ENCODE data around the gene PRKD2.
A peak's percentile ranks its signal among the peaks of the same experiment; 100 is the strongest.

The PRKD2 gene

DNA sequence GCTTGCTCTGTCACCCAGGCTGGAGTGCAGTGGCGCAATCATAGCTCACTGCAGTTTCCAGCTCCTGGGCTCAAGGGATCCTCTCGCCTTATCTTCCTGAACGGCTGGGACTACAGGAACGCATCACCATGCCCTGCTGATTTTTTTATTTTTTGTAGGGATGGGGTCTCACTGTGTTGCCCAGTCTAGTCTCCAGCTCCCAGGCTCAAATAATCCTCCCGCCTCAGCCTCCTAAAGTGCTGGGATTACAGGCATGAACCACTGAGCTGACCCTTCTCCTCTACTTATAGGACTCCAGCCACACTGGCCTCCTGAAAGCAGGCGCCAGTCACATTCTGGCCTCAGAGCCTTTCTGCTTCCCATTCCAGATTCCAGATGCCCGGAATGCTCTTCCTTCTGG, 66.5 kb downstream of the PRKD2 start:
- Histone ChIP-seq H3K4me3 (ENCODE audit: low read length) (no peak overlapping the region), H3K9ac (ENCODE audit: low read length) (no peak overlapping the region)

DNA sequence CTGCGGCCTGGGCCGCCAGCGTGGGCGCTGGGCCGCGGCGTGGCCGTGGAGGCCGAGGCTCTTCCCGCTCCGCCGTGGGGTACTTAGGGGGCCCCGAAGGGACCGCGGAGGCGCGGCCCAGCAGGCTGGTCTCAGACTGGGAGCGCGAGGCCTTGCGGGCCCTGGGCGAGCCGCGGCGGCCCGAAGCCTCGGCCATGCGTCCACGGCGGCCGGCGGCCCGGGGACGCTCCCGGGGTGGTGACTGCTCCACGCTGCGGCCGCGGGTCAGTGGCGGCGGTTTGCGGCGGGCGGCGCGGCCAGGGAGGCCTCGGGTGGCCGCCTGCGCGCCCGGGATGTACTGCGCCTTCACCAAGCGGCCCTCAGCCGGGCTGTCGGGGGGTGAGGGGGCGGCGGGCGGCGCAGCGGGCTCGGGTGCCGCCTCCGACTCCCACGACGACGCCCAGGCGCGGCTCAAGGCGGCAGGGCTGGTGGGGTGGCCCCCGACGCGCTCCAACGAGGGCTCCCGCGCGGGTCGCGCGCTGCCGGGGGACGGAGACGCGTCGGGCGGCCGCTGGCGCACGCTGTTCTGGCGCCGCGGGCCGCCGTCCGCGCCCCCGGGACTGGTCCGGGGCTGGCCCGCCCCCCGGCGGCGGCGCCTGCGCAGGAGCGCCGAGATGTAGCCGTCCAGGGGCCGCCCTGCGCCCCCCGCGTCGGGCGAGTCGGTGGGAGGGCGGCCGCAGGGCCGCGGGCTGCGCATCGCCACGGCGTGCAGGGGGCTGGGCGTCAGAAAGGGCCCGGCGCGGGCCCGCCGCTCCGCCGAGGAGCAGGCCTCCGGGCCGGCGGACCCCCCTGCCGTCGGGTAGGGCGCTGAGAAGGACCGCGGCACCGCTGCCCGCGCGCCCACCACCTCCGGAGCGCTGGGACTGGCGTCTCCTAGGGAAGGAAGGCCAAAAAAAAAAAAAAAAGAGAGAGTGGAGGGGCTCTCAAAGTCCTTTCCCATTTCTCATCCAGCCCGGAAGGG, 67.7 kb downstream of the PRKD2 start:
- Histone ChIP-seq H3K4me3 (ENCODE audit: low read length) (no peak overlapping the region), H3K27me3 (replicated peaks; ENCODE audit: control insufficient read depth, insufficient read depth, low read length) (no peaks in the 10 kb centered on the region), H3K36me3 (ENCODE audit: control insufficient read depth, insufficient read depth, low read length, severe bottlenecking) (no peaks in the 10 kb centered on the region), H3K9ac (ENCODE audit: low read length) (no peak overlapping the region), H3K9me3 (ENCODE audit: control insufficient read depth, low read length) (peaks cover 4% of the 10 kb centered on the region), H3K4me1 (ENCODE audit: control insufficient read depth, insufficient read depth, low read length) (no peaks in the 10 kb centered on the region)
- no peak for DNase-seq (ENCODE audit: low read depth)

More for the DNA sequence above, 66.5 kb downstream of the PRKD2 start:
- Histone ChIP-seq H3K4me1 (ENCODE audit: control insufficient read depth, insufficient read depth, low read length) (no peaks in the 10 kb centered on the region), H3K36me3 (ENCODE audit: control insufficient read depth, insufficient read depth, low read length, severe bottlenecking) (no peaks in the 10 kb centered on the region), H3K27me3 (replicated peaks; ENCODE audit: control insufficient read depth, insufficient read depth, low read length) (no peaks in the 10 kb centered on the region), H3K9me3 (ENCODE audit: control insufficient read depth, low read length) (peaks cover 4% of the 10 kb centered on the region)
- no peak for DNase-seq (ENCODE audit: low read depth)

DNA sequence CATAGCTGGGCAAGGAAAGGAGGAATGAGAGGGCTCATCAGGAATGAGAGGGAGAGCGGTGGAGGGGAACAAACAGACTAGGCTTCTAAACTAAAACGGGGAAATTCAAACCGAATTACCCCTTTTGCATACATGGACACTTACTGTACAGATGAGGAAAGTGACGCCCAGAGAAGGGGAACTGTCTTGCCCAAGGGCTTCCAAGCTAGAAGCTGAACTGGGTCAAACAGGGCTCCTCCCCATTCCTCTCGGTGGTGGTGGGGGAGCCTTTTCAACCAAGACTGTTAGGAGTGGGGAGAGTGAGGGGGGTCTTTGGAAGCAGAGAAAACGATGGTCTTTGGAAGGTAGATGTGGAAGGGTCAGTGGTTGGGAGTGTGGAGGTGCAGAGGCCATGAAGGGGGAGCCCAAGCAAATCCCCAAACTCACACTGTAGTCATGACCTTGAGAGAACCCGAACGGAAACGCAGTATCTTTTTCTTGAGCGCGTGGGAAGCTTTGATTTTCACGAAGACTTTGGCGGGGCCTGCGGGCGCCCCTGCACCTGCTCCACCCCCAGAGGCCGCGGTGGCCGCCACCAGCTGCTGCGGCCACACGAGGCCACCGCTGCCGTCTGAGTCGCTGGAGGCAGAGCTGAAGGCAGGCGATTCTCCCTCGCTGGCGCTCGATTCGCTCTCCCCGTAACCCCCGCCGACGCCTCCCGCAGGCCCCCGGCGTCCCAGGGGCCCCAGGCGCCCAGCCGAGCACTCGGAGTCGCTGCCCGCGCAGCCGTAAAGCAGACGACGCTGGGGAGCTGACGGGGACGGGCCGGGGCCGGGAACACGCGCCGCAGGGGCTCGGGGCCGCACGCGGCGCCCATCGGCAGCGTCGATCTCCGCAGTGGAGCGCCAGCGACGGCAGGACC, 68.6 kb downstream of the PRKD2 start:
- Histone ChIP-seq H3K4me1 (ENCODE audit: control insufficient read depth, insufficient read depth, low read length) (no peaks in the 10 kb centered on the region), H3K36me3 (ENCODE audit: control insufficient read depth, insufficient read depth, low read length, severe bottlenecking) (no peaks in the 10 kb centered on the region), H3K27me3 (replicated peaks; ENCODE audit: control insufficient read depth, insufficient read depth, low read length) (no peaks in the 10 kb centered on the region), H3K9ac (ENCODE audit: low read length) (no peak overlapping the region), H3K9me3 (ENCODE audit: control insufficient read depth, low read length) (peaks cover 4% of the 10 kb centered on the region), H3K4me3 (ENCODE audit: low read length) (no peak overlapping the region)
- no peak for DNase-seq (ENCODE audit: low read depth)

DNA sequence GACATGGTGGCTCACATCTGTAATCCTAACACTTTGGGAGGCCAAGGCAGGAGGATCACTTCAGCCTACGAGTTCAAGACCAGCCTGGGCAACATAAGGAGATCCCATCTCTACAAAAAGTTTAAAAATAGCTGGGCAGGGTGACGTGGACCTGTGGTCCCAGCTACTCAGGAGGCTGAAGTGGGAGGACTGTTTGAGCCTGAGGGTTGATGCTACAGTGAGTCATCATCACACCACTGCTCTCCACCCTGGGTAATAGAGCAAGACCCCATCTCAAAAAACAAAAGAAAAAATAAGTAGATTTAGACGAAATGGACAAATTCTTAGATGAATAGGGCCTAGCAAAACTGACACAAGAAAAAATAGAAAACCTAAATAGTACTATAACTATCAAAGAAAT, 70.5 kb downstream of the PRKD2 start:
- H3K27me3 ChIP-seq (replicated peaks; ENCODE audit: control insufficient read depth, insufficient read depth, low read length), result no peaks in the 10 kb centered on the region
- H3K36me3 ChIP-seq (ENCODE audit: control insufficient read depth, insufficient read depth, low read length, severe bottlenecking), result no peaks in the 10 kb centered on the region
- peaks cover 4% of the 10 kb centered on the region for H3K9me3 ChIP-seq (ENCODE audit: control insufficient read depth, low read length)

DNA sequence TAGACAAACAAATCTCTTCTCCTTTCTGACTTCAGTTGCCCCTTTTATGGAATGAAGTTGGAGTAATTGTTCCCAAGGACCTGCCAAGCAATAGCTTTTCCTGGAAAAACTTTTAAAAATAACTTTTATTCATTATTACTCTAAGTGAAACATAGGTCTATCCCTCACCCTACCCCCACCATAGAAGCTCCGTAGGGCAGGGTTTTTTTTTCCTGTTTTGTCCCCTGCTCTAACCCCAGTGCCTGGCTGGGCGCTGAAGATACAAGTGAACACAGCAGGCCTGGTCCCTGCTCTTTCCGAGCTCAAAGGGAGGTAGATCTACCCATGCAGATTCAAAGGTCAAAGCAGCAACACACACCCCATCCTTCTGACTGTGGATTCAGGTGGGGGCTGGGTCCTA, 72.2 kb downstream of the PRKD2 start:
- peaks cover 4% of the 10 kb centered on the region for H3K9me3 ChIP-seq (ENCODE audit: control insufficient read depth, low read length)
- peaks cover 3% of the 10 kb centered on the region for H3K4me1 ChIP-seq (ENCODE audit: control insufficient read depth, insufficient read depth, low read length)
- no peaks in the 10 kb centered on the region for H3K36me3 ChIP-seq (ENCODE audit: control insufficient read depth, insufficient read depth, low read length, severe bottlenecking)
- H3K9ac ChIP-seq (ENCODE audit: low read length), result no peak overlapping the region
- no peak overlapping the region for H3K4me3 ChIP-seq (ENCODE audit: low read length)
- H3K27me3 ChIP-seq (replicated peaks; ENCODE audit: control insufficient read depth, insufficient read depth, low read length), result no peaks in the 10 kb centered on the region
- no peak for DNase-seq (ENCODE audit: low read depth)

More for the DNA sequence above, 70.5 kb downstream of the PRKD2 start:
- no peaks in the 10 kb centered on the region for H3K4me1 ChIP-seq (ENCODE audit: control insufficient read depth, insufficient read depth, low read length)
- DNase-seq (ENCODE audit: low read depth), result no peak
- H3K9ac ChIP-seq (ENCODE audit: low read length), result no peak overlapping the region
- H3K4me3 ChIP-seq (ENCODE audit: low read length), result no peak overlapping the region

DNA sequence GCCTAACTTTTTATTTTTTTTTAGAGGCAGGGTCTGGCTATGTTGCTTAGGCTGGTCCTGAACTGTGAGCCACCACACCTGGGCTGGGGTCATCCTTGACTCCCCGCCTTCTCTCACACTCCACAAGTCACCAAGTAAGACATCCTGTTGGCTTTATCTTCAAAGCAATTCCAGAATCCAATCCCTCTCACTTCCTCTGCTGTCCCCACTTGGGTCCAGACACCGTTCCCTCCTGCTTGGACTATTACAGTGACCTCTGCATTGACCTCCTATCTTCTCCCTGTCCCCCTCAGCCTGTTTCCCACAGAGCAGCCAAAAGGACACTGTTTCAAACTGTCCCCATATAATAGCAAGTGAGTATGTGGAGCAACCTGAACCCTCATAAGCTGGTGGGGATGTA, 76.3 kb downstream of the PRKD2 start:
- DNase-seq (ENCODE audit: low read depth), result no peak
- no peaks in the 10 kb centered on the region for H3K9me3 ChIP-seq (ENCODE audit: control insufficient read depth, low read length)
- no peaks in the 10 kb centered on the region for H3K27me3 ChIP-seq (replicated peaks; ENCODE audit: control insufficient read depth, insufficient read depth, low read length)
- H3K9ac ChIP-seq (ENCODE audit: low read length), result no peak overlapping the region
- H3K36me3 ChIP-seq (ENCODE audit: control insufficient read depth, insufficient read depth, low read length, severe bottlenecking), result no peaks in the 10 kb centered on the region
- H3K4me1 ChIP-seq (ENCODE audit: control insufficient read depth, insufficient read depth, low read length), result peaks cover 12% of the 10 kb centered on the region
- H3K4me3 ChIP-seq (ENCODE audit: low read length), result no peak overlapping the region

DNA sequence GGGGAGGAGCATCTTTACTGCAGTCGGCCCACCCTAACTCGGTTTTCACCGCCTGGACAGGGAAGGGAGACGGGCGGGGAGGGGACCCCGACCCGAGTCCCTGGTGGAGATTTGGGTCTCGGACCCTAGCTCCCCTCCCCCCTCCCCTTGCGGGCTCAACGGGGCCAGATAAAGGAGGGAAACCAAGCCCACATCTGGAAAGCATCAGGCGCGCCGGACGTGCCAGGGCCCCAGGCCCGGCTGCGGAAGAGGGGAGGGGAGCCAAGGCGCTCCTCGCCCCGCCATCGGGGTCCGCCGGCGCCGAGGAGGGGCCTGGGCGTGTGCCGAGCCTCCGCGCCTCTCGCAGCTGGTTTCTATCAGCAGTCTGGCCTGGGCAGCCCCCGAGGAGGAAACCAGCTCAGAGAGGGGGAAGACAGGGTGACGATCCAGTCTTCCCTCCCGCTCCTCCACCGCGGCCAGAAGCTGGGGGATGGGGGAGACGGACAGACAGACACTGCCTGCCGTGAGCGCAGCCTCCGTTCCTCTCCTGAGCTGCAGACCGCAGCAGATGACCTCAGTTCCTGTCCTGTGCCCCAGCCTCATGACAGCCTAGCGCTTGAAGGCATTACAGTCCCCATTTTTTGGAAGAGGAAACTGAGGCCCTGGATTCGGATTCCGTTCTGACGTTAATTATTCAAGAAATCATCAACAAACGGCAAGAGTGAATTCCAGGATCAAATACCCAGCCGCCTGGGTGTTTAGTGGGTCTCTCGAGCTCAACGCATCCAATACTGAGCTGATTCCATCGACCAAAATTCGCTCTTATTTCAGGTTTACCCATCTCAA, 77.3 kb downstream of the PRKD2 start:
- H3K4me3 ChIP-seq (ENCODE audit: low read length), result peak overlapping the region; percentile 74
- no peaks in the 10 kb centered on the region for H3K36me3 ChIP-seq (ENCODE audit: control insufficient read depth, insufficient read depth, low read length, severe bottlenecking)
- H3K9ac ChIP-seq (ENCODE audit: low read length), result peak overlapping the region; percentile 74
- peak; percentile 73 for DNase-seq (ENCODE audit: low read depth)
- H3K9me3 ChIP-seq (ENCODE audit: control insufficient read depth, low read length), result no peaks in the 10 kb centered on the region
- peaks cover 12% of the 10 kb centered on the region for H3K4me1 ChIP-seq (ENCODE audit: control insufficient read depth, insufficient read depth, low read length)
- H3K27me3 ChIP-seq (replicated peaks; ENCODE audit: control insufficient read depth, insufficient read depth, low read length), result no peaks in the 10 kb centered on the region

DNA sequence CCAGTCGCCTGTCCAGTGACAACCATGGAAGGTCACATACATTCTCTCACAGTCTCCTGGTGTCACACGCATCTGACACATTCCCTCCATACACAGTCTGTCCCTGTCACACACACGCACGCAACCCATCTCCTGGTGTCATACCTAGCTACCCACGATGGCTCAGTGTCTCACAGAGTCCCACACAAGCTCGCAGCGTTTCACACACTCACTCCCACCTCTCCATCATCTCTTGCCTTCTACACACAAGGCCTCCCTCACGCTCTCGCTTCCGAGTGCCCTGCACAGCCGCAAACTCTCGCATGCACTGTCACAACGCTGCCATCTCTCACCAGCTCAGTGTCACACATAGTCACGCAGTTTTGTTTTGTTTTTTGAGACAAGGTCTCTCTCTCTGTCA, 79.7 kb downstream of the PRKD2 start:
- peaks cover 8% of the 10 kb centered on the region for H3K27me3 ChIP-seq (replicated peaks; ENCODE audit: control insufficient read depth, insufficient read depth, low read length)
- no peak overlapping the region for H3K4me3 ChIP-seq (ENCODE audit: low read length)
- no peaks in the 10 kb centered on the region for H3K9me3 ChIP-seq (ENCODE audit: control insufficient read depth, low read length)
- no peaks in the 10 kb centered on the region for H3K36me3 ChIP-seq (ENCODE audit: control insufficient read depth, insufficient read depth, low read length, severe bottlenecking)
- no peak for DNase-seq (ENCODE audit: low read depth)
- H3K4me1 ChIP-seq (ENCODE audit: control insufficient read depth, insufficient read depth, low read length), result peaks cover 12% of the 10 kb centered on the region
- H3K9ac ChIP-seq (ENCODE audit: low read length), result no peak overlapping the region

DNA sequence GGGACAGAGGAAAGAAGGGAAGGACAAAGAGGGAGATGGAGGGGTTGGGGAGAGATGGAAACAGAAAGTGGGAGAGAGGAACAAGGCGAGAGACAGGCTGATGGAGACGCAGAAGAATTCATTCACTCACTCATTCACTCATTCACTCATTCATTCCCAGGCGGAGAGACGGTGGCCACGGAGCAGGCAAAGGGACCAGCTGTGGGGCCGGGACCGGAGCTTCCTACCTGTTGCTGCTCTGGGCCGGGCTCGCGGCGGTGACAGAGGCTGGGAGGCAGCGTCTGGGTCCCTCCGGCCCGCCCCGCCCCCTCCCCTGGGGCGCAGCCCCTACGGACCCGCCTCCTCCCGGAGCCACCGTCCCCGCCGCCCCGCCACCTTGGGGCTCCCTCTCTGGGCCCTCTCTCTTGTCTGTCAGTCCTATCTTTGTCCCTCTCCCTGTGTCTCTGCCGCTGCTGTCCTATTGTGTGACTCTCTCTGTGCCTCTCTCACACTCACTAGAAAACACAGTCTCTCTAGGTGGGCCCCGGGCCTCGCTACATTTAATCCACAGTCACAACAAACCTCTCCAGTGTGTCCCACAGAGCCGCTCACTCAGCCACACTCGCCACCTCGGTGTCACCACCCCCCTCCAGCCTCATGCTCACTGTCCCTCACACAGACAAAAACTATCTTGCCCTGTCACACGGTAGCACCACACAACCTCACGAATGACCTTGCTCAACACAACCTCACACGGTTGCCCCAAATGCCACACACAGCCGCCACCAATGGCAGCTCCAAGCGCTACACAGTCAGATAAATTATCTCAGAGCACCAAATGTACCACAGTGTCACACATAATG, 80.8 kb downstream of the PRKD2 start, which contains the start of gene GNG8:
Gene GNG8 (minus strand): TSS at position 283 of the 842 bp plus-strand sequence. CDS start 1,520 bp downstream, outside the sequence.
- Histone ChIP-seq H3K27me3 (replicated peaks; ENCODE audit: control insufficient read depth, insufficient read depth, low read length) (peaks cover 8% of the 10 kb centered on the region), H3K4me3 (ENCODE audit: low read length) (no peak within 1 kb of the TSS), H3K9ac (ENCODE audit: low read length) (no peak within 1 kb of the TSS), H3K4me1 (ENCODE audit: control insufficient read depth, insufficient read depth, low read length) (peaks cover 19% of the 10 kb centered on the region), H3K36me3 (ENCODE audit: control insufficient read depth, insufficient read depth, low read length, severe bottlenecking) (no peaks in the 10 kb centered on the region), H3K9me3 (ENCODE audit: control insufficient read depth, low read length) (no peaks in the 10 kb centered on the region)
- DNase-seq (ENCODE audit: low read depth), result no peak

DNA sequence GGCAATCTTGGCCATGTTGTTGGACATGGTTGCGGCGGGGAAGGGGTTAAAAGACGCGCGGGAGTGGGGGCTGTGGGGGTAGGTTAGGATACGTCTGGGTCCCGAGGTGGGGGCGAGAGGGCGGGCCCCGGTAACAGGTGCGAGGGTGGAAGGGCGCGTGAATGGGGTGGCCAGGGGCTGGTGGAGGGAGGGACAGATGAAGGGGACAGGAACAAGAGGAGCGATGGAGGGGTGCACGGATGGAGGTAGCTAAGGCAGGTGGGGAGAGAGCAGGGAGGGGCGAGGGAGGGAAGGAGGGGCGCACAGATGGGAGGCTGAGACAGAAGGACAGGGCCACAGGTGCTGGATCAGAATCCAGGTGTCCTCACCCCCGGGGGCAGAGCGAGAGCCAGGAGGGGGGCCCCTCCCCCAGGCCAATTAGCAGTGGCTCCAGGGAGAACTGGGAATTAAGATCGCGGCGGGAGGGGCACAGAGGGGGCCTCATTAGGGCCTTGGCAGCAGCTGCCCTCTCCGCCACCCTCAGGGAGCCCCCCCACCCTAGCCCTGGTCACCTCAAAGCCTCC, 82.2 kb downstream of the PRKD2 start:
- Histone ChIP-seq H3K36me3 (ENCODE audit: control insufficient read depth, insufficient read depth, low read length, severe bottlenecking) (no peaks in the 10 kb centered on the region), H3K9ac (ENCODE audit: low read length) (no peak overlapping the region), H3K4me1 (ENCODE audit: control insufficient read depth, insufficient read depth, low read length) (peaks cover 24% of the 10 kb centered on the region), H3K9me3 (ENCODE audit: control insufficient read depth, low read length) (no peaks in the 10 kb centered on the region), H3K4me3 (ENCODE audit: low read length) (no peak overlapping the region), H3K27me3 (replicated peaks; ENCODE audit: control insufficient read depth, insufficient read depth, low read length) (peaks cover 8% of the 10 kb centered on the region)
- no peak for DNase-seq (ENCODE audit: low read depth)
